Eye (tissue), 1 donor: ENCODE results near the gene SORCS2.

Experiments
- DNase-seq: peaks from one replicate; pipeline ENCODE4 v3.0.0-alpha.2; 2015

The SORCS2 gene

GRCh38 chr4:7705062-7705461 lies 512.7 kb downstream of the SORCS2 start:
- DNase-seq, result no peak

DNA sequence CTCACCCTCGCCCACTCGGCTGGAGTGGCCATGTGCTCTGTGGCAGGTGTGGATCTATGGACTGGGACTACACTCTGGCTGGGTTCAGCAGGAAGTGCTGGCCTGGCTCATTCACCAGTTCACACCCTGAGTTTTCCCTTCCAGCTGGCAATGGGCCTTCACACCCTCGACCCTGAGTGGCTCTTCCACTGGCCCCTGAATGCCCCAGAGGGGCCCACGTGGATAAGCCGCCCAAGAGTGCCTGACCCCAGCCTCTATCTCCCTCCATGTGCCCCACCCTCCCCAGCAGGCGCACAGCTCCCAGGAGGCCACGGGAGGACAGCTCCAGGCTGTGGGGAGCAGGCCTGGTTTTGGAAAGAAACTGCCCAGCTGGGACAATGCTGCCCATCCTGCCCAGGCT lies 513.3 kb downstream of the SORCS2 start:
- DNase-seq, result no peak

GRCh38 chr4:7708238-7708637 lies 515.9 kb downstream of the SORCS2 start:
- peak; percentile 46 for DNase-seq

- no peak for DNase-seq
These were observed 516.6 kb downstream of the SORCS2 start for GRCh38 chr4:7708981-7709380.

GRCh38 chr4:7709431-7709830 lies 517.1 kb downstream of the SORCS2 start:
- DNase-seq, result no peak

GRCh38 chr4:7710126-7710525 lies 517.8 kb downstream of the SORCS2 start:
- DNase-seq, result no peak

DNA sequence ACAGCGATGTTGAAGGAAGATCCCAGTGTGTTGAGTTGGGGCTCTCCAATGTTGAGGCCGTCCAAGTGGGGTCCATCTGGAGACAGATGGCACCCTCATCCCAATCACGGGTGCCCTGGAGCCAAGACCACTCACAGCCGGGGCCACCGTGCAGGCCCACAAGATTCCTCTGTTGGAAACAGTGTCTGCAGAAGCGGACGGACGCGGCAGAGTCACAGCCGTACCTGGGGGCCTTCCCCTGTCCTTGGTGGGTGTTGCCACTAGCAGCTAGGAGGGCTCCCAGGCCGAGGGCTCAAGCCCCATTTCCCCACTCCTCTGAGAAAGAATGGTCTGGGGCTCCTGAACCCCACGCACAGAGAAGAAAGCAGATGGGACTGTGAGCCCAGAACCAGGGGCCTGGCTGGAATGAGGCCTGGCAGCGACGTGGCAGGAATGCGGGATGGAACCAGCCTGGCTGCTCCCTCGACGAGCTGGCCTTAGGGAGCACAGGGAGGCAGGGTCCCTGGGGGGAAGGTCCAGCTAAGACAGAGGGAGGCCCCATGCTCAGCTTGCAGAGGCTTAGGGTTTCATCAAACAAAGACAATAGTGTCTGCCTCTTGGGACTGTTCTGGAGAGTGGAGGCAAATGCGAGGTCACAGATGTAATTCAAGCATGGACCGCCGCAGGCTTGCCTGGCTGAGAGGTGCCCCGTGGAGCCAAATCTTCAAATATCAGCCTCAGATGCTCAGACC lies 518.4 kb downstream of the SORCS2 start:
- peak; percentile 74 for DNase-seq

GRCh38 chr4:7711307-7711963 lies 519.1 kb downstream of the SORCS2 start:
- no peak for DNase-seq

DNA sequence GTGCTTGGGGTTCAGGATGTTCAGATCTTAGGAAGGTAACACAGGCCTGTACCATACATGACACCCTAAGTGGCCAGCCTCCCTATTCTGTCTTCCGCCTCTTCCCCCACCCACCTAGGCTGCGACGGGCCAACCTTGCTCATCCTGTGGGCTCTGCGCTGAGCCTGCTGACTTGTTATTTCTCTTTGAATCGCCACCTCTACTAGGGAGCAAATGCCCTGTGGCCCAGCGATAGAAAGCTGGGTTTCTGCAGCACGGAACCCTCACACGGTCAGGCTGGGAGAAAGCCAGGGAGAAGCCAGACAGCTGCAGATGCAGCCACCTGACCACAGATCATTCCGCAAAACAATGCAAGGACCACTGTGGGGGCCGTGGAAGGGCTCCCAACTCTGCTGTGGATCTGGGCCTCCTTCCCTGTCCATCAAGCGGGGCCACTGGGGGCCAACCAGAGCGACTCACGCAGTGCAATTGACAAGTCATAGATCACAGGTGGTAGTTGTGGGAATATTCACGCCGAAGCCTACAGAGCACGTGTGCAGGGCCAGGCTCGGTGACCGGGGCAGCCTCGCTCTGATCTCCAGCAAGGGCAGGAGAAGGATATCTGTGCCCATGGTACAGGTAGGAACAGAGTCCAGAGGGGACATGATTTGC lies 519.8 kb downstream of the SORCS2 start:
- DNase-seq, result no peak

DNA sequence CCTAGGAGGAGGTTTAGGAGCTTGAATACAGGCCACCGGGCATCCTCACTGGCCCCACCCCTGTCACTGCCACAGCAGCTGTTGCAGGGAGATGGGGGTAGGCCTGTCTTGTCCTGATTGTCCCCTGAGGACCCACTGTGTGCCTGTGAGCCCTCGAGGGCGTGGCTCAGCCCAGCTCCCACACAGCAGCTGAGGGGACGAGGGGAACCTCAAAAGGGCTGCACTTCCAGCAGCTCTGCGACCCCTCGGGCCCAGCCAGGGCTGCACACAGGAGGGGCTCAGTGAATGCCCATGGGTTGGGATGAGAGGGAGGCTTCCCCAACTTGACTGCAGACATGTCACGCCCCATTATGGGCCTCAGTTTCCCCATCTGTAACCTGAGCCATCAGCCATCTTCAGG lies 521.4 kb downstream of the SORCS2 start:
- DNase-seq, result no peak

- no peak for DNase-seq
These were observed 521.8 kb downstream of the SORCS2 start for GRCh38 chr4:7714176-7714575.

- DNase-seq, result no peak
These were observed 522.4 kb downstream of the SORCS2 start for GRCh38 chr4:7714738-7715137.

- no peak for DNase-seq
These were observed 523.1 kb downstream of the SORCS2 start for GRCh38 chr4:7715271-7716009.

GRCh38 chr4:7716010-7716721 lies 523.8 kb downstream of the SORCS2 start:
- DNase-seq, result no peak

GRCh38 chr4:7717161-7717560 lies 524.8 kb downstream of the SORCS2 start:
- no peak for DNase-seq

DNA sequence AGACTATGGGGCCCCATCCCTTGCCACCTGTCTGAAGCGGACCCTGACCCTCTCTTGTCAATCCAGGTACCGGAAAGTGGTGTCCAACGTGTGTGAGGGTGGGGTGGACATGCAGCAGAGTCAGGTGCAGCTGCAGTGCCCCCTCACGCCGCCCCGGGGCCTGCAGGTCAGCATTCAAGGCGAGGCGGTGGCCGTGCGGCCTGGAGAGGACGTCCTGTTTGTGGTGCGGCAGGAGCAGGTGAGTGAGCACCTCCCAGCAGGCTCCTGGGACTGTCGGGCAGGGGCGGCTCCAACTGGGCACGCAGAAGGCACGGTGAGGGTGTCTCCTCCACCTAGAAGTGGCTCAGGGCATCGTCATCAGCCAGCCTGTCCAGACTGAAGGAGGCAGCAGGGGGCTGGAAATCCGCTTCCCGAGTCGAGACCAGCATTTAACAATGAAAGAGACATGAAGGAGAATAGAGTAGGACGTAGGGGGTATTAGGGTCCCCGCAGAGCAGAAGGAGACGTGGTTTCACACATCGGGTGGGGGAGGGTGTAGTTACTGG lies 525.7 kb downstream of the SORCS2 start:
- DNase-seq, result no peak

DNA sequence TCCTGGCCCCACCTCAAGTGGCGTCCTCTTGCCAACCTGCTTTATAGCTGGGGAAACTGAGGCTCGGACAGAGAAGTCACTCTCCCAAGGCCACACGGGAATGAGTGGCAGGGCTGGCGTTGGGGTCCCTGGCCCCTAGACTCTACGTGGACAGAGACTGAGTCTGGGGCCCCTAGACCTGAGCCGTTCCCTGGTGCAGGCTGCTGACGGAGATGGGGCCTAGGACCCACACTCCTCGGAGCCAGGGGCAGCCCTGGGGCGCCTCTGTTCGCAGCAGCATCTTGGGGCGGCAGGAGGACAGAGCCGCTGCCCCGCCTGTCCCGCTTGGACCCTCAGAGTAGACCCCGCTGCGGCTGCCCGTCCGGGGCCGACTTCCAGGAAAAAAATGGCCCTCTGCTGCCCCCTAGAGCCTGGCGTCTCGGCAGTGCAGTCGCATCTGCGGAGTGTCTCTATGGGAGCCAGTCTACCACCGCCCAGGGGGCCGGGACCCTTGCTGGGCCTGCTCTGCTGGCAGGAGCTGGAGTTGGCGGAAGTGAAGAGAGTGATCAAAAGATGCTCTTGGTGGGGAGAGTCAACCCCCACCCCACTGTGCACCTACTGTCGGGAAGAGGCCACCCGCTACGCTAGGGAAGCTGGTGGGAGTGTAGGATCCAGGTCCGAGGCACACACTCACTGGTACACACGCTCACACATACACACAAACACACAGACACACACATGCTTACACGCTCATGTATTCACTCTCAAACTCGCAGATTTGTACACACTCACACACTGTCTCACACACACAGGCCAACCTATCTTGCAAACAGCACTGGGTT lies 527.2 kb downstream of the SORCS2 start:
- DNase-seq, result peak; percentile 95

DNA sequence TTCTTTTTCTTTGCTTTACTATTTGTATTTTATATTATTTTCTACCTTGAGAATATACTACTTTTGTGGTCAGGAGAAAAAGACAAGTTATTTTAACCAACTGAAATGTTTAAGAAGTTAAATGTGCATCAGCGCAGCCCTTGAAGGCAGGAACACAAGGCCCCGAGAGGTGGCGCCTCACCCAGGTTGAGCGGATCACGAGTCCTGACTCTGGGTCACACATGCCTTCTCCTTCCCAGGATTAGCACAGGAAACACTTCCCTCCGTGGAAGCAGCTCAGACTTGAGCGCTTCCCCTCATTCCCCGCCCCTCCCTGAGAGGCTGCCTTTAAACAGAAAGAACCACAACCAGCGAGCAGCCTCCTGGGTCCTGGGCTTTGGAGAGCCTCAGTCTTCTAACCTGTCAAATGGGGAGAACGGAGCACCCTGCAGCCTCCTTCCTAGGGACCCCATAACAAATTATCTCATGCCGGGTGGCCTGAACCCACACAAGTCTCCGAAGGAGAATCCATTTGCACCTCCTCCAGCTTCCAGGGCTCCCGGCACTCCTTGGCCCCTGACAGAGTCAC lies 529.7 kb downstream of the SORCS2 start:
- no peak for DNase-seq

DNA sequence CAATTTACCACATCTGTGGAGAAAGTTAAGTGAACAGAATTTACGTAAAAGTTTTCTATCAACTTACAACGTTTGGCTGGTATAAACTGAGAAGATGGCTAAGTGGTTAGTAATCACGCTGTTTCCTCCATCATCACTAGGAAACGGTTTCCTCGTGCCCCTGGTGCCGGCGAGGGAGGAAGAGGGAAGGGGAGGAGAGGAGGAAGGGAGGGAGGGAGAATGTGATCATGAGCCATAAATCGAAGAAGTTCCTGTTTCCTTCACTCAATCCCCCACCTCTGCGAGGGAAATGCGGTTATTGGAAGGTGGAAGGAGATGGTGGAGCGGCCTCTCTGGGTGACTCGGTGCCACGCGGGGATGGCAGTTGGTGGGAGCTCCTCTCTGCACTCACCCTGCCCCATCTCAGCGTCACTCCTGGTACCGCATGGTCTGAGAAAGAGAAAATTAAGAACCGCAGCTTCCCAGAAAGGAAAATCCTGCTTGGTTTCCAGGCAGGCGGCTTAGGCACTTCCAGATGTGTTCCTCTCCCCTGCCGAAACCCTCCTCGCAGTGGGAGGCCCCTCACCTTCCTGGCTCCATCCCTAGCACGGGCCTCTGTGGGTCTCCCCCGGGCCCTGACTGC lies 530.5 kb downstream of the SORCS2 start:
- DNase-seq, result no peak

- no peak for DNase-seq
These were observed 531.3 kb downstream of the SORCS2 start for GRCh38 chr4:7723625-7724024.

- DNase-seq, result no peak
These were observed 533.6 kb downstream of the SORCS2 start for GRCh38 chr4:7725951-7726350.
